ENCODE measurements around the gene AURKAIP1. TPM values are rescaled to one million over a fixed set of nuclear protein-coding genes. Genes with fewer than 3 reads are reported as not detected.
A peak's percentile ranks its signal among the peaks of the same experiment; 100 is the strongest.

Gene AURKAIP1
- total and polyA plus RNA-seq, 12 donors: 44.2 to 317 (median 161) TPM

- peak in 2 of 7 donors; percentile 1 to 12 for DNase-seq
- H3K36me3 ChIP-seq (replicated peaks in 1 of 2): no peaks in the 10 kb centered on the region
- TF ChIP-seq POLR2A (IDR thresholded peaks at IDR 0.05) (no peak), CTCF (IDR thresholded peaks at IDR 0.05) (no peak)
- H3K9me3 ChIP-seq (replicated peaks in 1 of 3): no peaks in the 10 kb centered on the region
- H3K27me3 ChIP-seq: peaks cover 20% of the 10 kb centered on the region
- WGBS, 4 donors: 29 to 39% (median 31%) methylated on average over 70 to 116 of the region's 116 CpGs; no CpG with 5 or more reads in 1 of the 4 donors
- intact Hi-C loops (cut with DNase I): no loop called here
- H3K4me1 ChIP-seq (replicated peaks in 1 of 2): peaks cover 4 to 5% of the 10 kb centered on the region in 2 donors
- H3K27ac ChIP-seq: peak overlapping the region in 1 of 5 donors; percentile 87
- H3K4me3 ChIP-seq: peak overlapping the region in 1 of 4 donors; percentile 41
Observed at GRCh38 chr1:1354271-1355247, 20.4 kb downstream of the AURKAIP1 start.

- Histone ChIP-seq H3K4me1 (replicated peaks in 1 of 2) (peaks cover 4 to 5% of the 10 kb centered on the region in 2 donors), H3K27me3 (peaks cover 20% of the 10 kb centered on the region), H3K4me3 (no peak overlapping the region), H3K36me3 (replicated peaks in 1 of 2) (no peaks in the 10 kb centered on the region), H3K27ac (peak overlapping the region in 1 of 5 donors; percentile 45), H3K9me3 (replicated peaks in 1 of 3) (no peaks in the 10 kb centered on the region)
- intact Hi-C loops (cut with DNase I): no loop called here
- 23 to 39% (median 32%) methylated on average over 12 to 28 of the region's 28 CpGs for WGBS, 4 donors
- TF ChIP-seq CTCF (IDR thresholded peaks at IDR 0.05): no peak
- TF ChIP-seq POLR2A (IDR thresholded peaks at IDR 0.05): no peak
- DNase-seq: no peak
Observed at GRCh38 chr1:1353389-1354151, 21.4 kb downstream of the AURKAIP1 start.

- DNase-seq: no peak
- no peak for TF ChIP-seq POLR2A (IDR thresholded peaks at IDR 0.05)
- no peak for TF ChIP-seq CTCF (IDR thresholded peaks at IDR 0.05)
- 26 to 31% (median 30%) methylated on average over 3 to 5 of the region's 5 CpGs; no CpG with 5 or more reads in 1 of the 4 donors for WGBS, 4 donors
- peaks cover 8 to 10% of the 10 kb centered on the region in 2 donors for H3K4me1 ChIP-seq (replicated peaks in 1 of 2)
- H3K27me3 ChIP-seq: peaks cover 20% of the 10 kb centered on the region
- no peaks in the 10 kb centered on the region for H3K36me3 ChIP-seq (replicated peaks in 1 of 2)
- peak overlapping the region in 1 of 5 donors; percentile 45 for H3K27ac ChIP-seq
- intact Hi-C loops (cut with DNase I): no loop called here
- H3K9me3 ChIP-seq (replicated peaks in 1 of 3): no peaks in the 10 kb centered on the region
- H3K4me3 ChIP-seq: no peak overlapping the region
Observed at GRCh38 chr1:1352786-1353388, 22.1 kb downstream of the AURKAIP1 start.
